ENCODE results near the gene ALOX5AP.

- TF ChIP-seq CTCF (IDR thresholded peaks at IDR 0.05) (no peak), POLR2AphosphoS5 (IDR thresholded peaks at IDR 0.05; ENCODE audit: insufficient read depth in 1 of 2, low read depth in 1 of 2) (no peak)
Measured at GRCh38 chr13:30808600-30808999, 73.3 kb downstream of the ALOX5AP start.

Measured in vagina (tissue), 2 donors.